LoVo (cell line): ENCODE measurements around the gene LSM2.

ENCODE experiments used
- DNase-seq: peaks from one replicate; pipeline ENCODE4 v3.0.0-alpha.2; 2016; ENCODE audit warnings: low spot score

LSM2 gene

GRCh38 chr6:31776989-31777666 is 29.6 kb downstream of the LSM2 start, which contains the start of gene VWA7:
Gene VWA7 (minus strand): TSS chr6:31777328. CDS start chr6:31776779, 549 bp downstream.
- peak; percentile 83 for DNase-seq

DNA sequence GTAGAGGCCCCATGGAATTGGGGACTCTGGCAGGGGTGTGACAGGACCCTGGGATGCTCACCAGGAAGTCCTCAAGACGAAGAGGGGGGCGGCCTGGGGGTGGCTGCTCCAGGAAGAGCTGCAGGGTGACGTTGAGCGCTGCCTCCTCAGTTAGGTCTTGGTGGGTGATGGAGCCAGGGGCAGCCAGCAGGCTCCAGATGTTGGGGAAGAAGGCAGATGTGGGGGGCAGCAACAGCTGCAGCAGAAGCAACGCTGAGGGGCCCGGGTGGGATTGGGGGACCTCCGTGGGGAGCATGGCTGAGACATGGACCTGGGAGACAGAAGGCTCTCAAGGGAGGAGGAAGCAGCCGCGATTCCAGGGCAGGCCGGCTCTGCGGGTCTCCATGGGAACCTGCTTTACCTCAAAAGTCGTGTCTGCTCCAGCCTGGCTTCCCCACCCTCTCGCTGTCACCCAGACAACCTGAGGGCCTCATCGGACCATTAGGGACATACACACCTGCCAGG is 30.2 kb downstream of the LSM2 start:
- no peak for DNase-seq

- DNase-seq, result no peak
Measured at GRCh38 chr6:31775633-31776484, 30.9 kb downstream of the LSM2 start.

DNA sequence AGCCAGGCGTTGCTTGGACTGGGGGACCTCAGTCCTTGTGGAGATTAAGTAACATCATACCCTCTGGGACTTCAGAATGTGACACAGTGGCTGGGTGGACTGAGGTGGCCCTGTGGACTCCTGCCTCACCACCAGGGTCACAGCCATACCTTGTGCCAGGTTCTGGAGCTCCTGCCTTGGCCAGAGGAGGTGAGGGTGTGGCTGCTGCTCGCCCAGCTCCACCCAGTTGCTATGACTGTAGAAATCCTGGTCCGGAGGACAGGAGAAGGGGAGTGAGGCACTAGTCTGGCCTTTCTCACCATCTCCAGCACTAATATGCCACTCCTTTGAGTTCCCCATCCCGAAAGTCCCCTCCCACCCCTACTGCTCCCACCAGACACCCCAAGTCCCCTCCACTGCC is 31.6 kb downstream of the LSM2 start:
- peak; percentile 58 for DNase-seq

DNA sequence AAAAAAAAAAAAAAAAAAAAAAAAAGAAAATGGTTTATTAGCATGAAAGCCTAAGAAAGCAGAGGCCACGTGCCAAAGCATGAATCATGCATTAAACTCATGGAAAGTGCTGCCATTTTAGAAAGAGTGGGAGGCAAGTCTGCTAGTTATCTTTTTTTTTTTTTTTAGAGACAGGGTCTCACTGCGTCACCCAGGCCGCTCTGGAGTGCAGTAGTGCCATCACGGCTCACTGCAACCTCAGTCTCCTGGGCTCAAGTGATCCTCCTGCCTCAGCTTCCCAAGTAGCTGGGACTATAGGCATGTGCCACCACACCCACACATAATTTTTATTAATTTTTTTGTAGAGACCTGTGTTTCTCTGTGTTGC is 34.8 kb downstream of the LSM2 start:
- DNase-seq, result no peak

- no peak for DNase-seq
Measured at GRCh38 chr6:31770860-31771259, 35.9 kb downstream of the LSM2 start.

DNA sequence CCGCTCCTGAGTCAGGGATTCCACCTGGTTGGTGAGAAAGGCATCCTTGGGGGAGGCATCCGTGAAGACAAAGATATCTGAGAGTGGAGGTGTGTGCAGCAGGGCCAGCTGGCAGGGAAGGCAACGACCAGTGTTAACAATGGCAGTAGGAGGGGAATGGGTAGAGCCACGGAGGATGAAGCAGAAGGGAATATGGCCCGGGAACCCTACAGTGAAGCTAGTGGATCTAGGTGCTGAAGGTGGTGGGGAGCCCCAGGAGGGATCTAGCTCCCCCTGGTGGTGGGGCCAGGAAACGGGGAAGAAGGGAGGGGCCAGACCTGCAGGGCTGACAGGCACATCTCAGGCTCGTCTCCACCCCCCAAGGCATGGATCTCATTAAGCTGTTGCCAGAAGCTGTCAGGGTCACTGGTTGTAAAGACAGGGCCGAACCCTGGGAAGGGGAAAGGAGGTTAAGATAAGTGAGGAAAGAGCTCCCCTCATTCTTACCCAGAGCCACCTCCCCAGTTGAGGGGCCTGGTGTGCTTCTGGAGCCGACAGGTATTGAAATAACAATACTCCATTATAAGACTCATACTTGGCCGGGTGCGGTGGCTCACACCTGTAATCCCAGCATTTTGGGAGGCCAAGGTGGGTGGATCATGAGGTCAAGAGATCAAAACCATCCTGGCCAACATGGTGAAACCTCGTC is 36.9 kb downstream of the LSM2 start:
- peak; percentile 46 for DNase-seq

DNA sequence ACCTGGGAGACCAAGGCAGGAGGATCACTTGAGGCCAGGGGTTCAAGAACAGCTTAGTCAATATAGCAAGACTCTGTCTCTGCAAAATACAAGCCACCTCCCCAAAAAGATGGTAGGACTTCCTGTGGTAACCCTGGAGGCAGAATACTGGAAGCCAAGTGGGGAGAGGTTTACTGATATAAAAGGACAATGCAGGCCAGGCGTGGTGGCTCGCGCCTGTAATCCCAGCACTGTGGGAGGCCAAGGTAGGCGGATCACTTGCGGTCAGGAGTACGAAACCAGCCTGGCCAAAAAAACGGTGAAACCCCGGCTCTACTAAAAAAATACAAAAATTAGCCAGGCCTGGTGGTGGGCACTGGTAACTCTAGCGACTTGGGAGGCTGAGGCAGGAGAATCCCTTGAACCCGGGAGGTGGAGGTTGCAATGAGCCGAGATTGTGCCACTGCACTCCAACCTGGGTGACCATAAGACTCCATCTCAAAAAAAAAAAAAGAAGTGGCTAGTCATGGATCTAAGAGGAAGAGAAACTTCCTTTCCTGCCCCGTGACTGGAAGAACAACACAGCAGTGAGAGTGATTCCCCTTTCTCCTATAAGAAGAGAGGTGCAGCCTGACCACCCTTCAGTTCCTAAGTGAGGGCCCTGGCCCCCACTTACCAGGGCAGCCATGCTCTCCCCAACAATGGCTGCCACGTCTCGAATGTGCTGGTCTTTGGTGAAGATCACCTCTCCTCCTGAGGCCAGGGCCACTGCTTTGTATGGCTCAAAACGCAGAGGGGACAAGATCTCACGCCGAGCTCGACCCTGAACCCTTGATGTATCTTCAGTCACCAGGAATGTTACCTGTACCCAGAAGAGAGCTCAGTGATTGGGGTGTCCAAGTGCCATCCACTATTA is 38.2 kb downstream of the LSM2 start:
- DNase-seq, result no peak

GRCh38 chr6:31767096-31767645 is 39.6 kb downstream of the LSM2 start:
- no peak for DNase-seq

DNA sequence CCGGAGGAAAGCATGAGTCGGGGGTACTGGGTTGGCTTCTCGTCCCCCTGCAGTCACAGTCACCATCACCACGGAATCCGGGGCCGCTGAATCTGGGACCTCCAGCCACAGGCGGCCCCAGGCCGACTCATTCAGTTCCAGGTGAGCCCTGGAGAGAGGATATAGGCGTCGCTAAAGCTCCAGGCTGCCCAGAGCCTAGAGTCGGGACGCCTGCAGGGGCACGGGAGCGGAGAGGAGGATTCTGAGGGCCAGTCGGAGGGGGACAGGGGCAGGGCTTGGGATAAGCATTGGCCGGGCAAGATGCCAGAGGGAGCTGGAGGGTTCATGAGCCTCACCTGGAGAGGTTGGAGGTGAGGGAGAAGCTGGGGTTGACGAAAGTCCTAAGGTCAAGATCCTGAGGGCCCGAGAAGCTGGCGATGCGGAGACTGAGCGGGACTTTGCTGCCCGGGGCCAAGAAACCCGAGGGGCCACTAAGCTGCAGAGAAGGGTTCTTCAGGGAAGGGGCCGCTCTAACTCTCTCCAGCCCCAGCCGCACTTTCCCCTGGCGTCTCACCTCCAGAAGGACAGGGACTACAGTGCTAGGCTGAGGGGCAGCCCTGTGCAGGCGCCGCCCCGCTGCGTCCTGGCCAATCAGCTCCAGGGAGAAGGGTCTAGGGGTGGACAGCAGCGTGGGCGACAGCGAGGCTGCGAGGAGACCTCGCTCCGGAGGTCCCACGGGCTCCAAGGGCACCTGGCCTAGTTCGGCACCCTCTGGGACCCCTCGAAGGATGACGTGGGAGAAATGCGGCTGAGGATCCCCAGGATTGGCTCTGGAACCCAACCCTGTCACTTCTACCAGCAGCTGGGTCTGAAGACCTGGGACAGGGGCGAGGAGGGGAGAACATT is 40.6 kb downstream of the LSM2 start:
- DNase-seq, result no peak

DNA sequence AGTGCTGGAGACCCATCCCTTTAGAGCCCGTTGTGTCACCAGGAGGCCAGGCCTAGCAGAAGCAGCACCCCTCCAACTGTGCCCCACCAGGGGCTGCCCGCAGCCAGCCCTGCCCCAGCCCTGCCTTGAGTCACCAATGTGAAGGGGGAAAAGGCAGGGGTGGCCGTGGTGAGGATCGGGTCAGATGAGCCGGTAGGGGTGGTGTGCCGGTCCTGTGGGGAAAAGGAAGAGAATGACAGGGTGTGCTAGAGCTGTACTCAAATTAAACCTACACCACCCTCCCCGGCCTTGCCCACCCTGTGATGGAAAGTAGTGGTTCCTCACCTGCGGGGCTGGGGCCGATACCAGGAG is 41.2 kb downstream of the LSM2 start:
- no peak for DNase-seq

DNA sequence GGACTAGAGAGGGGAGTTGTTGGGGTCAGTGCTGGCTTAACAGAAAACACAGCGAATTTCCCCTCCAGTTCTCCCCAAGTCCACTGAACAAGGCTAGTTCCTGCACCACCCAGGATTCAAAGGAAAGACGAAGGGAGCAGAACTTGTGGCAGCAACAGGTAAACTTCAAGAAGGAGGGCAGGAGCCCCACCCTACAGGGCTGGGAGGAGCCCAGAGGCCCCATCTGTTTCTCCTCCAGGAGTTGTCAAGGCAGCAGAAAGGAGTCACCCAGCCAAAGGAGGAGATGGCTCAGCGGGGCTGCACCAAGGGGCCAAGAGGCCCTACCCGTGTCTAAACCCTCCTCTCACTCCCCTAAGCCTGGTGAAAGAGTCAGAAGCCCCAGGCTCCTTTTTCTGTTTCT is 42.6 kb downstream of the LSM2 start:
- DNase-seq, result no peak

DNA sequence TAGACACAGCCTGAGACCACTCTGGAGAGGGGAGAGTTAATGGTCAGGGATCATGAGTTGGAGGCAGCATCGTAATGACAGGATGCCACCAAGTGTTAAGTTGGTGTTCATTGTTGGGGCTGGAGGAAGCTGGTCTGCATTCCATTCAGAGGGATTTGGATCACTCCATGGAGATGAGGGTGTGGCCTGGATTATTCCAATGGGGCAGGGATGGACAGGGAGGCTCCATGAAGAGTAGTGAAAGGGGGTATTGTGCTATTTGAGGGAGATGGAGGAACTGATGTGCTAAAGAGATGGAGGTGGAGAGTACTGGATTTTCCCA is 43.2 kb downstream of the LSM2 start:
- DNase-seq, result no peak

DNA sequence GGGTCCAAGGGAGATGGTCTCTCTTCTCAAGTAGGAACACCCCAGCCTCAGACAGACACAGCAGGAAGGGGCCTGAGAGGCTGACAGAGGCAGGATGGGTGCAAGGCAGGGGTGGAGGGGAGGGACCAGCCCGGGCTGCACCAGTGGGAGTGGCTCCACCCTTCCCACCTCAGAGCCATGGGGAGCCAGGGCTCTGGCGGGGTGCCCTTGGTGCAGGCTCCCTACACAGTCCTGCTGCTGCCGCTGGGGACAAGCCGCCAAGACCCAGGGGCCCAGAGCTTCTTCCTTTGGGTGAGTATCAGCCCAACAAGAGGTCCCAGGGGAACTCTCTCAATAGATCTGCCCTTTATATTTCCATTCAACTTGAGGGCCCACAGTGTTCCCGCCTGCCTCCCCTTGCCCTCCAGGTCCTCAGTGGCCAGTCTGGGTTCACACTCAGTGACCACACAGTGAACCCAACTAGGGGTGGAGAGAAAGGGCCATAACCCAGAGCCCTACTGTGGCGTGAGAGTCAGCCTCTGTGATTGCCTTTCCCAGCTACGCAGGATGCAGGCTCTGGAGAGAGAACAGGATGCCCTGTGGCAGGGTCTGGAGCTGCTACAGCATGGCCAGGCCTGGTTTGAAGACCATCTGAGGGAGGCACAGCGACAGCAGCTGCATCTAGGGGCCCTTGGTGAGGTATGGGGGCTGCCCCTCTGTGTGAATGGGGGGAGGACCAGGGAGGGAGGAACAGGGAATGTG is 43.7 kb downstream of the LSM2 start:
- DNase-seq, result no peak

DNA sequence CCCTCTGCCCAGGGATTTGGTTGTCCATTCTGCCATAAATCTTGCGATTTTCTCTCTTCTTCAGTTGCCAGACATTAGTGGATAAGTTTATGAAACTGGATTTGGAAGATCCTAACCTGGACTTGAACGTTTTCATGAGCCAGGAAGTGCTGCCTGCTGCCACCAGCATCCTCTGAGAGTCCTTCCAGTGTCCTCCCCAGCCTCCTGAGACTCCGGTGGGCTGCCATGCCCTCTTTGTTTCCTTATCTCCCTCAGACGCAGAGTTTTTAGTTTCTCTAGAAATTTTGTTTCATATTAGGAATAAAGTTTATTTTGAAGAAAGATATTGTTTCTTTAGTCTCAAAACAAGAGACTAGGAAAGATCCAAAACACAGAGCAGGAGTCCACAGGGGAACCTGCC is 44.4 kb downstream of the LSM2 start, which contains the start of gene SAPCD1:
SAPCD1 (plus strand) TSS at position 301 of the 400 bp plus-strand sequence. CDS start 399 bp downstream, outside the sequence.
- DNase-seq, result no peak

DNA sequence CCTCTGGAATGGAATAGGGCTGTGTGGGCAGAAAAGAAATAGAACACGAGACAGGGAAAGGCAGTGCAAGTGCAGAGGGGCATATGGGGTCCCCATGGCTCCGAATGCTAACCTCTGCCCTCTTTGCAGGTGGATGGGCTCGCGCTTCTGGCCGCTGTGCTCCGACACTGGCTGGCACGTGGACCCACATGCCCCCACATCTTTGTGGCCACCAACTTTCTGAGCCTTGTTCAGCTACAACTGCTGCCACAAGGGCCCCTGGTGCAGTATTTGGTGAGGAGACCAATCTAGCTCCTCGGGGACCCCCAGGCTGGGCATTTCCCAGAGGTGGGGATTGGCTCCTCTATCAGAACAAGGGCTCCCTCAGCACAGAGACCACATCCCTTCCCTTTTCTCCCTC is 45.4 kb downstream of the LSM2 start:
- DNase-seq, result no peak

- no peak for DNase-seq
Measured at GRCh38 chr6:31760790-31761189, 46.0 kb downstream of the LSM2 start.

DNA sequence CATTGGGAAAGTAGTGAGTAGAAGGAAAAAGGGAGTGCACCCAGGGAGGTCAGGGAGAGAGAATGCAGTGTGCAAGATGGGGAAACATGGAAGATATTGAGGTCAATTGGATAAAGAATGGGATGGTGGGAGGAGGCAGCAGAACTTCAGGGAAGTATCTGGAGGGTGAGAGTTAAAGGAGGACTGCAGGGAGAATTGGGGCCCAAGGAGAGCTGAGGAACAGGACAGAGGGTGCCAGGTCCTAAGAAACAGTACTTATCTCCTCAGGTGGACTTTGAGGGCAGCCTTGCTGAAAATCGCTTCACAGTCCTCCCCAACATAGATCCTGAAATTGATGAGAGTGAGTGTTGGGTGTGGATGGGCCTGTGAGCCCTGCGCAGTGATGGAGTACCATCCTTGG is 48.5 kb downstream of the LSM2 start:
- no peak for DNase-seq

DNA sequence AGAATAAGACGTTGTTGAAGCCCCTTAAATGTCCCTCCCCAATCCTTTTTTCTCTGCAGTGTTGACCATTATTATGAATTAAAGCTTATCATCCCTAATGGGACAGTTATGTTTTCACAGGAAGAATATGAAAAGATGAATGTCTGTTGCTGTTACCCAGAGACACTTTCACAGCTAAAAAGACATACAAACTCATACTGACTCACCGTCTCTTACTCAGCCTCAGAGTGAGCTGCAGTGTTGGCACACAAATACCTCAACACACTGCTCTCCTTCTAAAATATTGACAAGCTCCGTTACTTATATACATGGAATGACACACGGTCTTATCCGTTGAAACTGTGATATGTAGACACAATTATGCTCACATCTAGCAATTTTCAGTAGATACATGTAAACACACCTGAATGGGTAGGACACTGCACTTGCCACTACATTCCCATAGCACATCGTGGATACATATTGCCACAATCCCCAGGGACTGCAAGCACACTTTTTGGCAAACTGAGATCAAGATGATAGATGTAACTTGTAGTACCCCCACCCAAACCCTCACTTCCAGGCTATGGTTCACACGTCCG is 53.9 kb downstream of the LSM2 start:
- no peak for DNase-seq
